A549 (cell line): ENCODE measurements around the gene RSBN1. TPM values are rescaled to one million over a fixed set of nuclear protein-coding genes. Genes with fewer than 3 reads are reported as not detected.

Source experiments
- ATAC-seq, 2 experiments: fragments of 200-7000 bp in 1 of 2; fragments of >200 bp in 1 of 2; cut with Nextera tagmentation in 1 of 2; cut with Tn5 transposase in 1 of 2; 3 replicates each; pipeline versions ENCODE4 v1.8.0 to v1.9.1; 2018 to 2020; ENCODE audit warnings: mild to moderate bottlenecking in 1 of 2, moderate library complexity in 1 of 2
- CTCF ChIA-PET: fragments of 300-600 bp; sonication (Branson Sonifier 250); formaldehyde crosslinking; extraction: SDS; loops from one replicate; lab custom pipeline; 2021; ENCODE audit warnings: antibody characterized with exemption, inconsistent platforms; lab: Yijun Ruan, JAX
- POLR2A ChIA-PET: fragments of 350-600 bp; formaldehyde crosslinking; extraction: SDS; loops from one replicate; lab custom pipeline; 2021; ENCODE audit warnings: antibody characterized with exemption, inconsistent platforms; lab: Yijun Ruan, JAX
- DNase-seq, 2 experiments: peaks; one replicate each; pipeline versions ENCODE4 v3.0.0 to v3.0.0-alpha.2; 2011 to 2016; ENCODE audit warnings: low read depth in 1 of 2, low spot score in 1 of 2
- FAIRE-seq: peaks from 2 replicates; lab custom pipeline; 2011; peaks lifted over from hg19 to GRCh38; lab: Jason Lieb, UNC
- H3K27ac ChIP-seq, 2 experiments: fragments of >200 bp; sonication (Bioruptor Twin); formaldehyde crosslinking; 3 replicates each; pipeline ENCODE4 v1.5.1; 2016 to 2017
- H3K4me1 ChIP-seq: fragments of >200 bp; sonication (Bioruptor Twin); formaldehyde crosslinking; 3 replicates; pipeline ENCODE4 v1.6.1; 2016
- H3K4me2 ChIP-seq: fragments of >200 bp; sonication (Bioruptor Twin); formaldehyde crosslinking; 3 replicates; pipeline ENCODE4 v1.6.1; 2016
- H3K4me3 ChIP-seq: fragments of >200 bp; sonication (Bioruptor Twin); formaldehyde crosslinking; 3 replicates; pipeline ENCODE4 v1.5.1; 2016
- H3K9me3 ChIP-seq: fragments of >200 bp; sonication (Bioruptor Twin); formaldehyde crosslinking; 3 replicates; pipeline ENCODE4 v1.6.1; 2016
- BHLHE40 ChIP-seq: IDR thresholded peaks from 2 replicates; pipeline ENCODE4 v1.6.1; 2012; ENCODE audit warnings: low read depth, low read length, inconsistent platforms
- CEBPB ChIP-seq, 2 experiments: fragments of >200 bp in 1 of 2; sonication (Bioruptor Twin) in 1 of 2; formaldehyde crosslinking in 1 of 2; IDR thresholded peaks; 2 replicates each; pipeline ENCODE4 v1.6.1; 2012 to 2016
- EHMT2 ChIP-seq: fragments of 200-600 bp; sonication (generic); IDR thresholded peaks from 2 replicates; pipeline ENCODE4 v1.6.1; 2016; ENCODE audit warnings: antibody characterized with exemption, low read depth, mild to moderate bottlenecking, moderate library complexity
- EP300 ChIP-seq, 2 experiments: fragments of >200 bp; sonication (Bioruptor Twin); formaldehyde crosslinking; IDR thresholded peaks; 2 replicates in 1 of 2; 3 replicates in 1 of 2; pipeline ENCODE4 v1.6.1; 2016 to 2017
- FOSL2 ChIP-seq, 2 experiments: fragments of 450-650 bp in 1 of 2; fragments of >200 bp in 1 of 2; sonication (Bioruptor Twin) in 1 of 2; formaldehyde crosslinking; IDR thresholded peaks; 2 replicates each; pipeline versions ENCODE4 v1.5.0 to v1.6.1; 2016 to 2020; ENCODE audit warnings: mild to moderate bottlenecking in 1 of 2, moderate library complexity in 1 of 2
- JUN ChIP-seq, 2 experiments: fragments of >200 bp; sonication (Bioruptor Twin); formaldehyde crosslinking; IDR thresholded peaks; 2 replicates in 1 of 2; 3 replicates in 1 of 2; pipeline ENCODE4 v1.6.1; 2016 to 2017
- MAZ ChIP-seq: fragments of 150-350 bp; IDR thresholded peaks from 2 replicates; pipeline ENCODE4 v1.6.1; 2014; ENCODE audit warnings: antibody characterized with exemption, low read depth, low read length, borderline replicate concordance
- NFE2L2 ChIP-seq: fragments of 150-350 bp; conservative IDR thresholded peaks from 2 replicates; pipeline ENCODE4 v1.6.1; 2014; ENCODE audit warnings: low read length
- NPAS2 ChIP-seq: fragments of 250-450 bp; sonication (Bioruptor Pico); IDR thresholded peaks from 2 replicates; pipeline ENCODE4 v1.8.0; 2022; ENCODE audit warnings: mild to moderate bottlenecking, moderate library complexity, borderline replicate concordance
- PHF8 ChIP-seq: fragments of 200-600 bp; sonication (generic); IDR thresholded peaks from 2 replicates; pipeline ENCODE4 v1.6.1; 2016; ENCODE audit warnings: low read depth, mild to moderate bottlenecking, antibody characterized with exemption, moderate library complexity, borderline replicate concordance
- POLR2A ChIP-seq: IDR thresholded peaks from 2 replicates; pipeline ENCODE4 v1.6.1; 2012; ENCODE audit warnings: mild to moderate bottlenecking, low read length
- POLR2AphosphoS2 ChIP-seq: conservative IDR thresholded peaks from 2 replicates; pipeline ENCODE4 v1.6.1; 2012; ENCODE audit warnings: low read length, improper control_type of control experiment, inconsistent platforms
- RCOR1 ChIP-seq: fragments of 150-350 bp; IDR thresholded peaks from 2 replicates; pipeline ENCODE4 v1.6.1; 2014; ENCODE audit warnings: antibody characterized with exemption, low read length, low read depth
- REST ChIP-seq: fragments of 200-600 bp; sonication (generic); IDR thresholded peaks from 2 replicates; pipeline ENCODE4 v1.6.1; 2016; ENCODE audit warnings: antibody characterized with exemption, mild to moderate bottlenecking, moderate library complexity
- RNF2 ChIP-seq: fragments of 200-600 bp; sonication (generic); IDR thresholded peaks from 2 replicates; pipeline ENCODE4 v1.6.1; 2016; ENCODE audit warnings: low read depth, mild to moderate bottlenecking, antibody characterized with exemption, moderate library complexity, borderline replicate concordance
- SMC3 ChIP-seq: fragments of >200 bp; sonication (Bioruptor Twin); formaldehyde crosslinking; IDR thresholded peaks from 3 replicates; pipeline ENCODE4 v1.6.1; 2018; ENCODE audit warnings: inconsistent platforms
- ZFP36 ChIP-seq: fragments of 450-650 bp; IDR thresholded peaks from 2 replicates; pipeline ENCODE4 v1.6.1; 2014; ENCODE audit warnings: borderline replicate concordance; ENCODE audit not compliant: partially characterized antibody
- WGBS: methylation state at CpG from one replicate; pipeline ENCODE4 v1.1.6; 2017; ENCODE audit errors: missing lambda C conversion rate; 5-methylcytosine and 5-hydroxymethylcytosine counted together
- polyA plus RNA-seq, 4 experiments: library from polyadenylated mRNA; depleted of rRNA in 3 of 4; stranded (reverse); fragments of >200 nt; fragmentation: RNase III in 1 of 4; extraction: RNeasy Plus Mini Kit Qiagen cat#74134 plus additional on column Dnase treatment in 1 of 4; gene quantifications; 2 replicates in 3 of 4; 3 replicates in 1 of 4; pipeline ENCODE4 v1.2.3, GENCODE V29; 2011 to 2017
- TF ChIP-seq, protein P1 (sequence below): fragments of 450-650 bp; IDR thresholded peaks from 2 replicates; pipeline ENCODE4 v1.6.1; 2014; ENCODE audit warnings: antibody characterized with exemption
- TF ChIP-seq, protein P2 (sequence below): fragments of >200 bp; sonication (Bioruptor Twin); formaldehyde crosslinking; IDR thresholded peaks from 3 replicates; pipeline ENCODE4 v1.6.1; 2016
- TF ChIP-seq, protein P3 (sequence below): IDR thresholded peaks from 2 replicates; pipeline ENCODE4 v1.6.1; 2012
- TF ChIP-seq, protein P4 (sequence below): fragments of 150-350 bp; IDR thresholded peaks from 2 replicates; pipeline ENCODE4 v1.6.1; 2014; ENCODE audit warnings: low read depth, mild to moderate bottlenecking, low read length

Gene RSBN1
- polyA plus RNA-seq, 2 of the 4 experiments (the other 2 are of a cell fraction), result 3.0 to 9.7 TPM

- CTCF ChIA-PET, result interaction anchor here (1.0 kb wide), 1 partner anchor 11 kb away, joined by 4 read pairs; no protein-coding TSS in a partner anchor
- peaks cover 5% of the 10 kb centered on the region; the same call in 2 of the 3 replicates for H3K4me1 ChIP-seq
- POLR2A ChIA-PET, result no interaction called here
- H3K9me3 ChIP-seq, result no peaks in the 10 kb centered on the region
- no peak overlapping the region for H3K4me3 ChIP-seq
- no peak overlapping the region for H3K4me2 ChIP-seq
- WGBS, result 92% methylated on average over 3 of the region's 3 CpGs
- FAIRE-seq (no peak), ATAC-seq (no peak), DNase-seq (no peak)
- TF ChIP-seq NFE2L2 (no peak), RNF2 (no peak), POLR2AphosphoS2 (no peak), MAZ (no peak), FOSL2 (IDR thresholded peaks at IDR 0.05) (no peak), FOSL2 (CRISPR knock-in tag; IDR thresholded peaks at IDR 0.05) (no peak)
- TF ChIP-seq, protein P1, sequence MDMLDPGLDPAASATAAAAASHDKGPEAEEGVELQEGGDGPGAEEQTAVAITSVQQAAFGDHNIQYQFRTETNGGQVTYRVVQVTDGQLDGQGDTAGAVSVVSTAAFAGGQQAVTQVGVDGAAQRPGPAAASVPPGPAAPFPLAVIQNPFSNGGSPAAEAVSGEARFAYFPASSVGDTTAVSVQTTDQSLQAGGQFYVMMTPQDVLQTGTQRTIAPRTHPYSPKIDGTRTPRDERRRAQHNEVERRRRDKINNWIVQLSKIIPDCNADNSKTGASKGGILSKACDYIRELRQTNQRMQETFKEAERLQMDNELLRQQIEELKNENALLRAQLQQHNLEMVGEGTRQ, result no peak
- H3K27ac ChIP-seq, result no peak overlapping the region
Observed at GRCh38 chr1:113761937-113762336, 50.3 kb downstream of the RSBN1 start.

GRCh38 chr1:113760102-113761080 is 51.9 kb downstream of the RSBN1 start:
- DNase-seq, result peak in 1 of 2 experiments; percentile 4
- Histone ChIP-seq H3K4me2 (peak overlapping the region; percentile 76), H3K4me3 (peak overlapping the region; percentile 92; the same call in 2 of the 3 replicates), H3K9me3 (no peaks in the 10 kb centered on the region), H3K27ac (peak overlapping the region; percentile 89 to 97), H3K4me1 (peaks cover 12% of the 10 kb centered on the region)
- ChIA-PET CTCF (interaction anchor here (0.6 to 1.9 kb wide), 4 partner anchors 18 to 688 kb away, joined by 3 to 9 read pairs (median 4); partner anchors contain the start of gene LRIG2), POLR2A (interaction anchor here (0.8 to 1.7 kb wide), 3 partner anchors 52 to 688 kb away, joined by 3 to 8 read pairs (median 8); partner anchors contain the start of genes MAGI3 and RSBN1)
- TF ChIP-seq POLR2A, result no peak
- no peak for TF ChIP-seq CEBPB (IDR thresholded peaks at IDR 0.05)
- FAIRE-seq, result no peak
- no peak for ATAC-seq
- WGBS, result 85% methylated on average over 23 of the region's 23 CpGs

GRCh38 chr1:113759333-113760101 is 52.8 kb downstream of the RSBN1 start, which contains the start of gene PHTF1:
Gene PHTF1 (minus strand): TSS chr1:113759486. CDS start chr1:113758703, 783 bp downstream.
- Histone ChIP-seq H3K4me1 (peaks cover 12% of the 10 kb centered on the region), H3K9me3 (no peaks in the 10 kb centered on the region), H3K4me2 (peak within 1 kb of the TSS; percentile 76), H3K4me3 (peak within 1 kb of the TSS; percentile 92), H3K27ac (peak within 1 kb of the TSS; percentile 89 to 97)
- CTCF ChIA-PET, result interaction anchor here (0.6 to 1.9 kb wide), 6 partner anchors 17 to 687 kb away, joined by 3 to 9 read pairs (median 4); partner anchors contain the start of genes AP4B1, DCLRE1B, LRIG2 and RSBN1
- DNase-seq (peak; percentile 47 to 70), ATAC-seq (peak; percentile 94 to 95), FAIRE-seq (no peak)
- WGBS, result 2% methylated on average over 25 of the region's 47 CpGs
- POLR2A ChIA-PET, result interaction anchor here (0.8 to 1.8 kb wide), 5 partner anchors 52 to 687 kb away, joined by 3 to 11 read pairs (median 8); partner anchors contain the start of genes HIPK1, MAGI3 and RSBN1
- TF ChIP-seq REST, result no peak
- no peak for TF ChIP-seq BHLHE40
- TF ChIP-seq EHMT2, result no peak
- TF ChIP-seq JUN (IDR thresholded peaks at IDR 0.05), result peak in 1 of 2 experiments; percentile 82; a peak in 2 of 5 replicates
- peak; percentile 77; the same call in 1 of the 2 replicates for TF ChIP-seq PHF8
- TF ChIP-seq, protein P2, sequence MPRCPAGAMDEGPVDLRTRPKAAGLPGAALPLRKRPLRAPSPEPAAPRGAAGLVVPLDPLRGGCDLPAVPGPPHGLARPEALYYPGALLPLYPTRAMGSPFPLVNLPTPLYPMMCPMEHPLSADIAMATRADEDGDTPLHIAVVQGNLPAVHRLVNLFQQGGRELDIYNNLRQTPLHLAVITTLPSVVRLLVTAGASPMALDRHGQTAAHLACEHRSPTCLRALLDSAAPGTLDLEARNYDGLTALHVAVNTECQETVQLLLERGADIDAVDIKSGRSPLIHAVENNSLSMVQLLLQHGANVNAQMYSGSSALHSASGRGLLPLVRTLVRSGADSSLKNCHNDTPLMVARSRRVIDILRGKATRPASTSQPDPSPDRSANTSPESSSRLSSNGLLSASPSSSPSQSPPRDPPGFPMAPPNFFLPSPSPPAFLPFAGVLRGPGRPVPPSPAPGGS, result peak; percentile 62; the same call in 2 of the 3 replicates
- TF ChIP-seq RCOR1, result no peak
- no peak for TF ChIP-seq NPAS2
- no peak for TF ChIP-seq EP300 (IDR thresholded peaks at IDR 0.05)
- TF ChIP-seq, protein P3, sequence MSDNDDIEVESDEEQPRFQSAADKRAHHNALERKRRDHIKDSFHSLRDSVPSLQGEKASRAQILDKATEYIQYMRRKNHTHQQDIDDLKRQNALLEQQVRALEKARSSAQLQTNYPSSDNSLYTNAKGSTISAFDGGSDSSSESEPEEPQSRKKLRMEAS, result peak; percentile 48; the same call in 1 of the 2 replicates
- no peak for TF ChIP-seq SMC3
- TF ChIP-seq, protein P4, sequence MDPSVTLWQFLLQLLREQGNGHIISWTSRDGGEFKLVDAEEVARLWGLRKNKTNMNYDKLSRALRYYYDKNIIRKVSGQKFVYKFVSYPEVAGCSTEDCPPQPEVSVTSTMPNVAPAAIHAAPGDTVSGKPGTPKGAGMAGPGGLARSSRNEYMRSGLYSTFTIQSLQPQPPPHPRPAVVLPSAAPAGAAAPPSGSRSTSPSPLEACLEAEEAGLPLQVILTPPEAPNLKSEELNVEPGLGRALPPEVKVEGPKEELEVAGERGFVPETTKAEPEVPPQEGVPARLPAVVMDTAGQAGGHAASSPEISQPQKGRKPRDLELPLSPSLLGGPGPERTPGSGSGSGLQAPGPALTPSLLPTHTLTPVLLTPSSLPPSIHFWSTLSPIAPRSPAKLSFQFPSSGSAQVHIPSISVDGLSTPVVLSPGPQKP, result no peak
- no peak for TF ChIP-seq ZFP36
